Activated T-cell treated with anti-CD3 and anti-CD28 coated beads, Interleukin-2, amount 50 U/mL, for 24 hours (primary cell): Measurements from ENCODE around the gene TAC3.
"Not testable (repeated sequence)": the region's sequence is repeated elsewhere in the genome, so short reads cannot be mapped to it uniquely, and the experiment has no call there.

Experiments used
- DNase-seq: peaks from one replicate; pipeline ENCODE4 v3.0.0-alpha.2; 2020
- H3K27ac Mint-ChIP-seq: 2 replicates; pipeline ENCODE4 v1.8.0; 2020; ENCODE audit warnings: mild to moderate bottlenecking, mixed read lengths
- H3K27me3 Mint-ChIP-seq: 2 replicates; pipeline ENCODE4 v1.8.0; 2020; ENCODE audit warnings: mixed read lengths
- H3K36me3 Mint-ChIP-seq: 2 replicates; pipeline ENCODE4 v1.8.0; 2020; ENCODE audit warnings: low read depth, mixed read lengths
- H3K4me1 Mint-ChIP-seq: 2 replicates; pipeline ENCODE4 v1.8.0; 2020; ENCODE audit warnings: low read depth, mixed read lengths
- H3K4me3 Mint-ChIP-seq: 2 replicates; pipeline ENCODE4 v1.8.0; 2020; ENCODE audit warnings: mild to moderate bottlenecking, moderate library complexity, mixed read lengths
- H3K9me3 Mint-ChIP-seq: 2 replicates; pipeline ENCODE4 v1.8.0; 2020; ENCODE audit warnings: mixed read lengths

The TAC3 gene

GRCh38 chr12:56968910-56969309, 47.4 kb downstream of the TAC3 start:
- not testable (repeated sequence) for H3K36me3 Mint-ChIP-seq, DNase-seq, H3K27me3 Mint-ChIP-seq, H3K9me3 Mint-ChIP-seq, H3K4me3 Mint-ChIP-seq, H3K27ac Mint-ChIP-seq, H3K4me1 Mint-ChIP-seq

- not testable (repeated sequence) for H3K4me1 Mint-ChIP-seq, DNase-seq, H3K36me3 Mint-ChIP-seq, H3K27me3 Mint-ChIP-seq, H3K9me3 Mint-ChIP-seq, H3K4me3 Mint-ChIP-seq, H3K27ac Mint-ChIP-seq
These were observed 50.2 kb downstream of the TAC3 start for GRCh38 chr12:56965997-56966642.

- DNase-seq, H3K9me3 Mint-ChIP-seq, H3K36me3 Mint-ChIP-seq, H3K4me3 Mint-ChIP-seq, H3K4me1 Mint-ChIP-seq, H3K27ac Mint-ChIP-seq, H3K27me3 Mint-ChIP-seq: not testable (repeated sequence)
These were observed 51.2 kb downstream of the TAC3 start for GRCh38 chr12:56965124-56965523.

GRCh38 chr12:56963557-56963956, 52.8 kb downstream of the TAC3 start:
- DNase-seq, H3K27ac Mint-ChIP-seq, H3K27me3 Mint-ChIP-seq, H3K9me3 Mint-ChIP-seq, H3K36me3 Mint-ChIP-seq, H3K4me3 Mint-ChIP-seq, H3K4me1 Mint-ChIP-seq: not testable (repeated sequence)

- H3K9me3 Mint-ChIP-seq, H3K27ac Mint-ChIP-seq, H3K36me3 Mint-ChIP-seq, H3K4me3 Mint-ChIP-seq, DNase-seq, H3K4me1 Mint-ChIP-seq, H3K27me3 Mint-ChIP-seq: not testable (repeated sequence)
These were observed 54.1 kb downstream of the TAC3 start for GRCh38 chr12:56962247-56962646.
